ENCODE results near the gene UPP1. TPM values are rescaled to one million over a fixed set of nuclear protein-coding genes. Genes with fewer than 3 reads are reported as not detected.
"Not testable (repeated sequence)": the region's sequence is repeated elsewhere in the genome, so short reads cannot be mapped to it uniquely, and the experiment has no call there.

Gene UPP1
- total and polyA plus RNA-seq, 10 of the 15 experiments (the other 5 are each of a cell fraction or from before 2014, with no cell fraction given), result 0.93 to 7.9 (median 3.8) TPM

GRCh38 chr7:48118041-48118440, 29.0 kb downstream of the UPP1 start:
- ChIA-PET RAD21 (ENCODE audit: unreplicated experiment) (no interaction called here), SMC1A (ENCODE audit: uncharacterized antibody, unreplicated experiment) (no interaction called here), CTCF (no interaction called here), POLR2A (no interaction called here)
- no peaks in the 10 kb centered on the region for H4K20me1 ChIP-seq (ENCODE audit: control insufficient read depth, insufficient read depth)
- in situ Hi-C loops (cut with MboI), result no loop called here
- no peaks in the 10 kb centered on the region for H3K36me3 ChIP-seq (ENCODE audit: control insufficient read depth in 2 of 2, insufficient read depth in 2 of 2, low read length in 1 of 2)
- no TSS peak for BruUV-seq (replicated peaks)
- TF ChIP-seq NRF1 (conservative IDR thresholded peaks at IDR 0.05; ENCODE audit: low read depth, low read length), result no peak
- TF ChIP-seq SMARCA5 (IDR thresholded peaks at IDR 0.05), result no peak
- no peak for TF ChIP-seq CBFB (IDR thresholded peaks at IDR 0.05; ENCODE audit: low read depth)
- no peak for TF ChIP-seq POLR2AphosphoS2 (IDR thresholded peaks at IDR 0.05; ENCODE audit: low read depth, low read length)
- no peak overlapping the region for H3K4me2 ChIP-seq (ENCODE audit: control insufficient read depth, insufficient read depth)
- no peak overlapping the region for H2AFZ ChIP-seq (ENCODE audit: control insufficient read depth, low read depth, low read length)
- H3K27me3 ChIP-seq (replicated peaks in 1 of 2; ENCODE audit: control insufficient read depth in 2 of 2, insufficient read depth in 2 of 2, low read length in 1 of 2), result no peaks in the 10 kb centered on the region; a peak in 1 of 4 replicates
- no peak overlapping the region for H3K9ac ChIP-seq (ENCODE audit: control insufficient read depth, insufficient read depth, low read length)
- no peak overlapping the region for H3K4me3 ChIP-seq
- intact Hi-C loops (cut with micrococcal nuclease; ENCODE audit: unreplicated experiment), result no loop called here
- no peaks in the 10 kb centered on the region for H3K9me3 ChIP-seq (replicated peaks; ENCODE audit: control insufficient read depth, insufficient read depth, low read length)
- H3K4me1 ChIP-seq (ENCODE audit: control insufficient read depth, insufficient read depth, low read length), result no peaks in the 10 kb centered on the region
- no peak overlapping the region for H3K27ac ChIP-seq (ENCODE audit: control insufficient read depth, insufficient read depth)
- DNase-seq (ENCODE audit: low read depth, low spot score) (no peak), FAIRE-seq (no peak), ATAC-seq (no peak)
- H3K79me2 ChIP-seq (ENCODE audit: control insufficient read depth, insufficient read depth, low read length), result no peaks in the 10 kb centered on the region
- WGBS (ENCODE audit: insufficient coverage, insufficient replicate concordance, low lambda C conversion rate, missing lambda C conversion rate), result 66% methylated on average over 10 of the region's 10 CpGs

- H3K4me2 ChIP-seq (ENCODE audit: control insufficient read depth, insufficient read depth); DNase-seq (ENCODE audit: low read depth, low spot score); H3K79me2 ChIP-seq (ENCODE audit: control insufficient read depth, insufficient read depth, low read length); H3K27me3 ChIP-seq (replicated peaks in 1 of 2; ENCODE audit: control insufficient read depth in 2 of 2, insufficient read depth in 2 of 2, low read length in 1 of 2); H4K20me1 ChIP-seq (ENCODE audit: control insufficient read depth, insufficient read depth); H3K27ac ChIP-seq (ENCODE audit: control insufficient read depth, insufficient read depth); BruUV-seq (replicated peaks); H3K9me3 ChIP-seq (replicated peaks; ENCODE audit: control insufficient read depth, insufficient read depth, low read length); H3K4me3 ChIP-seq; H2AFZ ChIP-seq (ENCODE audit: control insufficient read depth, low read depth, low read length); H3K9ac ChIP-seq (ENCODE audit: control insufficient read depth, insufficient read depth, low read length); FAIRE-seq; intact Hi-C loops (cut with micrococcal nuclease; ENCODE audit: unreplicated experiment); in situ Hi-C loops (cut with MboI); H3K4me1 ChIP-seq (ENCODE audit: control insufficient read depth, insufficient read depth, low read length); POLR2A ChIA-PET; ATAC-seq; H3K36me3 ChIP-seq (ENCODE audit: control insufficient read depth in 2 of 2, insufficient read depth in 2 of 2, low read length in 1 of 2): not testable (repeated sequence)
- SMC1A ChIA-PET (ENCODE audit: uncharacterized antibody, unreplicated experiment), result interaction anchor here (1.3 to 1.8 kb wide), 2 partner anchors 8 to 10 kb away, joined by 3 to 11 read pairs; no protein-coding TSS in a partner anchor
- 23% methylated on average over 6 of the region's 6 CpGs for WGBS (ENCODE audit: insufficient coverage, insufficient replicate concordance, low lambda C conversion rate, missing lambda C conversion rate)
- CTCF ChIA-PET, result interaction anchor here (1.0 to 2.8 kb wide), 4 partner anchors 11 to 175 kb away, joined by 3 to 15 read pairs (median 8); no protein-coding TSS in a partner anchor
- RAD21 ChIA-PET (ENCODE audit: unreplicated experiment), result interaction anchor here (1.1 to 1.9 kb wide), 2 partner anchors 129 to 178 kb away, joined by 3 to 6 read pairs; no protein-coding TSS in a partner anchor
Observed at GRCh38 chr7:48120536-48120935, 31.5 kb downstream of the UPP1 start.
